Measurements from ENCODE around the gene PLXNA2. TPM values are rescaled to one million over a fixed set of nuclear protein-coding genes. Genes with fewer than 3 reads are reported as not detected.

PLXNA2 gene
- total RNA-seq, 2 experiments from 2014 or later: 0.23 TPM; not detected in 1

GRCh38 chr1:208083715-208084085, 160.5 kb downstream of the PLXNA2 start:
- TF ChIP-seq CTCF (conservative IDR thresholded peaks at IDR 0.05; ENCODE audit: low read length) (no peak), EZH2phosphoT487 (IDR thresholded peaks at IDR 0.05; ENCODE audit: borderline replicate concordance, low read depth, low read length) (no peak)
- Histone ChIP-seq H3K79me2 (ENCODE audit: insufficient read depth, low read depth, low read length) (no peaks in the 10 kb centered on the region), H4K20me1 (ENCODE audit: insufficient read depth, low read length) (no peaks in the 10 kb centered on the region), H3K27ac (ENCODE audit: low read depth, low read length, poor library complexity, severe bottlenecking) (no peak overlapping the region), H3K4me3 (ENCODE audit: low read depth, low read length, poor library complexity, severe bottlenecking) (no peak overlapping the region), H3K9me3 (ENCODE audit: low read length) (no peaks in the 10 kb centered on the region), H3K4me1 (ENCODE audit: insufficient read depth, low read length, poor library complexity, severe bottlenecking) (no peaks in the 10 kb centered on the region), H2AFZ (ENCODE audit: low read length) (no peak overlapping the region), H3K36me3 (ENCODE audit: insufficient read depth, low read length) (no peaks in the 10 kb centered on the region), H3K9me2 (ENCODE audit: insufficient read depth, low read length) (no peaks in the 10 kb centered on the region), H3K4me2 (ENCODE audit: low read length) (no peak overlapping the region)
- intact Hi-C loops (cut with micrococcal nuclease; ENCODE audit: unreplicated experiment): loop anchor here (2.0 kb wide), 1 partner anchor 53 kb away; no protein-coding TSS in a partner anchor
- no TSS peak for BruUV-seq (replicated peaks)
- no peak for DNase-seq (ENCODE audit: low spot score)
- ChIA-PET CTCF (ENCODE audit: unreplicated experiment) (no interaction called here), POLR2A (no interaction called here)

GRCh38 chr1:208083016-208083714, 161.0 kb downstream of the PLXNA2 start:
- Histone ChIP-seq H3K79me2 (ENCODE audit: insufficient read depth, low read depth, low read length) (no peaks in the 10 kb centered on the region), H3K27ac (ENCODE audit: low read depth, low read length, poor library complexity, severe bottlenecking) (no peak overlapping the region), H2AFZ (ENCODE audit: low read length) (no peak overlapping the region), H3K4me3 (ENCODE audit: low read depth, low read length, poor library complexity, severe bottlenecking) (no peak overlapping the region), H3K9me3 (ENCODE audit: low read length) (no peaks in the 10 kb centered on the region), H3K36me3 (ENCODE audit: insufficient read depth, low read length) (no peaks in the 10 kb centered on the region), H3K4me1 (ENCODE audit: insufficient read depth, low read length, poor library complexity, severe bottlenecking) (no peaks in the 10 kb centered on the region), H3K4me2 (ENCODE audit: low read length) (no peak overlapping the region), H3K9me2 (ENCODE audit: insufficient read depth, low read length) (no peaks in the 10 kb centered on the region), H4K20me1 (ENCODE audit: insufficient read depth, low read length) (no peaks in the 10 kb centered on the region)
- no TSS peak for BruUV-seq (replicated peaks)
- ChIA-PET CTCF (ENCODE audit: unreplicated experiment) (no interaction called here), POLR2A (interaction anchor here (0.7 kb wide), 1 partner anchor 611 kb away, joined by 3 read pairs; no protein-coding TSS in a partner anchor)
- intact Hi-C loops (cut with micrococcal nuclease; ENCODE audit: unreplicated experiment): no loop called here
- no peak for DNase-seq (ENCODE audit: low spot score)
- no peak for TF ChIP-seq EZH2phosphoT487 (IDR thresholded peaks at IDR 0.05; ENCODE audit: borderline replicate concordance, low read depth, low read length)
- no peak for TF ChIP-seq CTCF (conservative IDR thresholded peaks at IDR 0.05; ENCODE audit: low read length)

- no peak overlapping the region for H3K4me2 ChIP-seq (ENCODE audit: low read length)
- intact Hi-C loops (cut with micrococcal nuclease; ENCODE audit: unreplicated experiment): no loop called here
- POLR2A ChIA-PET: no interaction called here
Measured at GRCh38 chr1:208081972-208082371, 162.2 kb downstream of the PLXNA2 start.

More at GRCh38 chr1:208081972-208082371, 162.2 kb downstream of the PLXNA2 start:
- no TSS peak for BruUV-seq (replicated peaks)
- CTCF ChIA-PET (ENCODE audit: unreplicated experiment): no interaction called here
- Histone ChIP-seq H3K79me2 (ENCODE audit: insufficient read depth, low read depth, low read length) (no peaks in the 10 kb centered on the region), H3K9me2 (ENCODE audit: insufficient read depth, low read length) (no peaks in the 10 kb centered on the region), H2AFZ (ENCODE audit: low read length) (no peak overlapping the region), H3K27ac (ENCODE audit: low read depth, low read length, poor library complexity, severe bottlenecking) (no peak overlapping the region), H3K4me3 (ENCODE audit: low read depth, low read length, poor library complexity, severe bottlenecking) (no peak overlapping the region), H3K9me3 (ENCODE audit: low read length) (no peaks in the 10 kb centered on the region), H3K36me3 (ENCODE audit: insufficient read depth, low read length) (no peaks in the 10 kb centered on the region), H4K20me1 (ENCODE audit: insufficient read depth, low read length) (no peaks in the 10 kb centered on the region), H3K4me1 (ENCODE audit: insufficient read depth, low read length, poor library complexity, severe bottlenecking) (no peaks in the 10 kb centered on the region)
- TF ChIP-seq EZH2phosphoT487 (IDR thresholded peaks at IDR 0.05; ENCODE audit: borderline replicate concordance, low read depth, low read length): no peak
- TF ChIP-seq CTCF (conservative IDR thresholded peaks at IDR 0.05; ENCODE audit: low read length): no peak
- no peak for DNase-seq (ENCODE audit: low spot score)

Measured in OCI-LY7 (cell line).